H1 (cell line): Measurements from ENCODE around the gene TTC21A. TPM values are rescaled to one million over a fixed set of nuclear protein-coding genes. Genes with fewer than 3 reads are reported as not detected.

Experiments used
- CTCF ChIA-PET: fragments of 300-600 bp; sonication (Branson Sonifier 250); formaldehyde crosslinking; loops from one replicate; lab custom pipeline; 2021; ENCODE audit not compliant: partially characterized antibody; lab: Charles Lee
- POLR2A ChIA-PET: fragments of 300-600 bp; sonication (Branson Sonifier 250); formaldehyde crosslinking; loops from one replicate; lab custom pipeline; 2021; ENCODE audit warnings: inconsistent platforms; ENCODE audit not compliant: partially characterized antibody; lab: Charles Lee
- DNase-seq, 2 experiments: peaks; one replicate each; pipeline versions ENCODE4 v3.0.0 to v3.0.0-alpha.2; 2010 to 2022; ENCODE audit warnings: low spot score in 2 of 2, low read depth in 1 of 2, mixed read lengths in 1 of 2
- FAIRE-seq: peaks from 2 replicates; lab custom pipeline; 2011; peaks lifted over from hg19 to GRCh38; lab: Jason Lieb, UNC
- H2AFZ ChIP-seq: 2 replicates; pipeline ENCODE4 v1.8.1; 2012; ENCODE audit warnings: low read length, inconsistent platforms
- H2AK5ac ChIP-seq: 2 replicates; pipeline ENCODE4 v1.6.1; 2013; ENCODE audit warnings: low read depth, low read length
- H2BK120ac ChIP-seq: replicated peaks from 2 replicates; pipeline ENCODE3; 2013; ENCODE audit warnings: low read depth, low read length, inconsistent platforms
- H2BK12ac ChIP-seq: 2 replicates; pipeline ENCODE4 v1.6.1; 2013; ENCODE audit warnings: low read depth, low read length
- H2BK15ac ChIP-seq: 2 replicates; pipeline ENCODE4 v1.6.1; 2013; ENCODE audit warnings: low read length
- H2BK20ac ChIP-seq: 2 replicates; pipeline ENCODE4 v1.6.1; 2013; ENCODE audit warnings: low read length
- H2BK5ac ChIP-seq: 2 replicates; pipeline ENCODE4 v1.6.1; 2013; ENCODE audit warnings: low read depth, low read length
- H3K14ac ChIP-seq: 2 replicates; pipeline ENCODE4 v1.6.1; 2013; ENCODE audit warnings: inconsistent platforms; ENCODE audit not compliant: insufficient read length
- H3K18ac ChIP-seq: 2 replicates; pipeline ENCODE4 v1.6.1; 2013; ENCODE audit warnings: low read length; ENCODE audit errors: extremely low read depth
- H3K23ac ChIP-seq: 2 replicates; pipeline ENCODE4 v1.6.1; 2013; ENCODE audit warnings: inconsistent platforms; ENCODE audit not compliant: insufficient read length
- H3K23me2 ChIP-seq: 2 replicates; pipeline ENCODE4 v1.6.1; 2013; ENCODE audit warnings: low read depth, low read length
- H3K27ac ChIP-seq: 2 replicates; pipeline ENCODE4 v1.6.1; 2011; ENCODE audit warnings: low read depth, low read length, inconsistent platforms
- H3K27me3 ChIP-seq, 4 experiments: replicated peaks in 1 of 4; 1 replicate in 1 of 4; 2 replicates in 3 of 4; pipeline versions ENCODE4 v1.6.1 to v1.8.1; 2011 to 2013; ENCODE audit warnings: low read length in 3 of 4, mild to moderate bottlenecking in 3 of 4, inconsistent platforms in 2 of 4, mixed read lengths in 2 of 4, moderate library complexity in 1 of 4; ENCODE audit not compliant: control insufficient read depth in 3 of 4, insufficient read depth in 3 of 4; ENCODE audit errors: extremely low read depth in 1 of 4
- H3K36me3 ChIP-seq, 4 experiments: 2 replicates each; pipeline versions ENCODE4 v1.6.1 to v1.8.1; 2011 to 2013; ENCODE audit warnings: mild to moderate bottlenecking in 4 of 4, low read length in 3 of 4, moderate library complexity in 2 of 4, control low read depth in 1 of 4, inconsistent platforms in 1 of 4; ENCODE audit not compliant: insufficient read depth in 4 of 4, control insufficient read depth in 2 of 4
- H3K4ac ChIP-seq: replicated peaks from 2 replicates; pipeline ENCODE3; 2013; ENCODE audit warnings: low read length, low read depth, mixed read lengths, inconsistent platforms; ENCODE audit not compliant: insufficient read length
- H3K4me1 ChIP-seq, 4 experiments: replicated peaks in 1 of 4; 1 replicate in 1 of 4; 2 replicates in 3 of 4; pipeline versions ENCODE4 v1.6.1 to v1.8.1; 2011 to 2013; ENCODE audit warnings: low read length in 3 of 4, inconsistent platforms in 2 of 4, mixed read lengths in 1 of 4; ENCODE audit not compliant: insufficient read depth in 4 of 4, control insufficient read depth in 3 of 4
- H3K4me2 ChIP-seq, 2 experiments: 2 replicates each; pipeline versions ENCODE4 v1.6.1 to v1.8.1; 2011 to 2013; ENCODE audit warnings: low read depth in 2 of 2, low read length in 2 of 2, control low read depth in 1 of 2, inconsistent platforms in 1 of 2, mild to moderate bottlenecking in 1 of 2; ENCODE audit not compliant: insufficient read depth in 1 of 2
- H3K4me3 ChIP-seq, 4 experiments: fragments of 200-600, 300-600 bp in 1 of 4; sonication (generic), shearing (Covaris generic), sonication (Bioruptor Twin) in 1 of 4; 2 replicates each; pipeline versions ENCODE4 v1.5.1 to v1.8.1; 2011 to 2016; ENCODE audit warnings: low read length in 4 of 4, low read depth in 3 of 4, control low read depth in 2 of 4, inconsistent platforms in 2 of 4, mild to moderate bottlenecking in 2 of 4, mixed read lengths in 1 of 4, moderate library complexity in 1 of 4; ENCODE audit not compliant: insufficient read depth in 2 of 4; ENCODE audit errors: extremely low read depth in 1 of 4
- H3K56ac ChIP-seq: replicated peaks from 2 replicates; pipeline ENCODE3; 2013; ENCODE audit warnings: low read depth, mild to moderate bottlenecking, mixed read lengths, low read length, inconsistent platforms; ENCODE audit not compliant: insufficient read length
- H3K79me1 ChIP-seq: 2 replicates; pipeline ENCODE4 v1.6.1; 2013; ENCODE audit warnings: low read depth, low read length, control low read depth
- H3K79me2 ChIP-seq, 2 experiments: 2 replicates each; pipeline versions ENCODE4 v1.6.1 to v1.8.1; 2012 to 2013; ENCODE audit warnings: low read length in 2 of 2, mild to moderate bottlenecking in 2 of 2, inconsistent platforms in 1 of 2; ENCODE audit not compliant: insufficient read depth in 2 of 2, control insufficient read depth in 1 of 2
- H3K9ac ChIP-seq, 4 experiments: replicated peaks in 1 of 4; 1 replicate in 1 of 4; 2 replicates in 3 of 4; pipeline versions ENCODE4 v1.6.1 to v1.8.1; 2011 to 2013; ENCODE audit warnings: low read depth in 3 of 4, low read length in 3 of 4, control low read depth in 2 of 4, mild to moderate bottlenecking in 2 of 4, moderate library complexity in 2 of 4, inconsistent platforms in 1 of 4; ENCODE audit errors: extremely low read depth in 1 of 4
- H3K9me3 ChIP-seq, 2 experiments: 2 replicates each; pipeline versions ENCODE4 v1.6.1 to v1.8.1; 2012 to 2013; ENCODE audit warnings: mild to moderate bottlenecking in 2 of 2, moderate library complexity in 2 of 2, control low read depth in 1 of 2, inconsistent platforms in 1 of 2, low read depth in 1 of 2, low read length in 1 of 2, mixed read lengths in 1 of 2; ENCODE audit not compliant: insufficient read depth in 2 of 2
- H4K20me1 ChIP-seq, 2 experiments: replicated peaks in 1 of 2; 2 replicates each; pipeline versions ENCODE3 to v1.8.1; 2011 to 2013; ENCODE audit warnings: inconsistent platforms in 2 of 2, low read length in 2 of 2, mild to moderate bottlenecking in 1 of 2; ENCODE audit not compliant: insufficient read depth in 2 of 2, control insufficient read depth in 1 of 2
- H4K5ac ChIP-seq: 2 replicates; pipeline ENCODE4 v1.6.1; 2013; ENCODE audit warnings: low read length, low read depth, mixed read lengths, inconsistent platforms; ENCODE audit not compliant: insufficient read length
- H4K8ac ChIP-seq: 2 replicates; pipeline ENCODE4 v1.8.0; 2013; ENCODE audit warnings: mild to moderate bottlenecking, moderate library complexity, low read length, inconsistent platforms; ENCODE audit not compliant: insufficient read depth; ENCODE audit errors: extremely low read depth
- H4K91ac ChIP-seq: replicated peaks from 2 replicates; pipeline ENCODE3; 2013; ENCODE audit warnings: low read length, mixed read lengths, inconsistent platforms; ENCODE audit not compliant: insufficient read length
- ASH2L ChIP-seq: fragments of 200-600, 300-600 bp; sonication (generic); IDR thresholded peaks from one replicate; pipeline ENCODE4 v1.7.1; 2017; ENCODE audit warnings: low read length
- ATF3 ChIP-seq: IDR thresholded peaks from 2 replicates; pipeline ENCODE4 v1.6.1; 2011; ENCODE audit warnings: low read depth, mild to moderate bottlenecking, low read length; ENCODE audit not compliant: insufficient read depth
- CBX8 ChIP-seq: fragments of 300-800, 300-1000 bp; sonication (generic); IDR thresholded peaks from 2 replicates; pipeline ENCODE4 v1.7.1; 2016; ENCODE audit warnings: low read depth, low read length, borderline replicate concordance
- CHD1 ChIP-seq: IDR thresholded peaks from 2 replicates; pipeline ENCODE4 v1.6.1; 2012; ENCODE audit warnings: low read depth, low read length, improper control_type of control experiment
- FOSL1 ChIP-seq: IDR thresholded peaks from 2 replicates; pipeline ENCODE4 v1.6.1; 2011; ENCODE audit warnings: mild to moderate bottlenecking, low read depth, low read length, moderate library complexity; ENCODE audit not compliant: insufficient read depth
- JUND ChIP-seq: IDR thresholded peaks from 2 replicates; pipeline ENCODE4 v1.6.1; 2011; ENCODE audit warnings: mild to moderate bottlenecking, improper control_type of control experiment, low read length
- NRF1 ChIP-seq: IDR thresholded peaks from 2 replicates; pipeline ENCODE4 v1.6.1; 2011; ENCODE audit warnings: mild to moderate bottlenecking, low read depth, low read length, improper control_type of control experiment
- PHF8 ChIP-seq: fragments of 200-600 bp; sonication (generic); conservative IDR thresholded peaks from 2 replicates; pipeline ENCODE4 v1.7.1; 2012; ENCODE audit warnings: low read depth, mild to moderate bottlenecking, inconsistent platforms, low read length, moderate library complexity
- POU5F1 ChIP-seq: IDR thresholded peaks from 2 replicates; pipeline ENCODE4 v1.6.1; 2011; ENCODE audit warnings: low read depth, mild to moderate bottlenecking, low read length, moderate library complexity
- RFX5 ChIP-seq: IDR thresholded peaks from 2 replicates; pipeline ENCODE4 v1.6.1; 2011; ENCODE audit warnings: low read depth, low read length, improper control_type of control experiment, borderline replicate concordance
- SAP30 ChIP-seq: fragments of 300-600 bp; sonication (generic); IDR thresholded peaks from 2 replicates; pipeline ENCODE4 v1.7.1; 2012; ENCODE audit warnings: low read length, moderate library complexity, mild to moderate bottlenecking, inconsistent platforms; ENCODE audit not compliant: insufficient read depth, insufficient replicate concordance
- SP1 ChIP-seq: IDR thresholded peaks from 2 replicates; pipeline ENCODE4 v1.6.1; 2011; ENCODE audit warnings: low read depth, low read length
- TAF1 ChIP-seq: IDR thresholded peaks from 2 replicates; pipeline ENCODE4 v1.6.1; 2011; ENCODE audit warnings: mild to moderate bottlenecking, low read depth, low read length
- TEAD4 ChIP-seq: IDR thresholded peaks from 2 replicates; pipeline ENCODE4 v1.6.1; 2012; ENCODE audit warnings: low read depth, low read length, inconsistent platforms, mixed read lengths
- ZNF274 ChIP-seq: IDR thresholded peaks from 2 replicates; pipeline ENCODE4 v1.7.0; 2012; ENCODE audit warnings: low read length, borderline replicate concordance; ENCODE audit errors: extremely low read depth
- WGBS, 2 experiments: shearing (Covaris generic) in 1 of 2; methylation state at CpG; one replicate each; pipeline versions ENCODE4 v1.1.6 to v1.1.7; 2013 to 2015; ENCODE audit warnings: low lambda C conversion rate in 2 of 2, mixed read lengths in 2 of 2, inconsistent platforms in 1 of 2, low coverage in 1 of 2, missing lambda C conversion rate in 1 of 2; ENCODE audit not compliant: insufficient replicate concordance in 2 of 2, insufficient coverage in 1 of 2, insufficient read length in 1 of 2; ENCODE audit errors: extremely low coverage in 1 of 2, missing lambda C conversion rate in 1 of 2; 5-methylcytosine and 5-hydroxymethylcytosine counted together
- polyA plus RNA-seq, 7 experiments: library from polyadenylated mRNA; depleted of rRNA in 3 of 7; stranded (reverse) in 5 of 7; unstranded in 2 of 7; fragments of >200 nt in 5 of 7; fragments of 200-250 nt in 2 of 7; gene quantifications; 1 replicate in 5 of 7; 2 replicates in 1 of 7; 4 replicates in 1 of 7; pipeline versions ENCODE4 v1.2.1 to v1.2.3, GENCODE V29; 2011 to 2013; ENCODE audit warnings: missing spikeins in 2 of 7, mixed read lengths in 2 of 7
- total RNA-seq: library from RNA; stranded (reverse); fragmentation: NEBNext Ultra II Directional; extraction: Animal tissue kit (Norgen Biotek cat#: 25700); gene quantifications from 2 replicates; pipeline ENCODE4 v1.2.1, GENCODE V29; 2021

Gene TTC21A
- total and polyA plus RNA-seq, 2 of the 8 experiments (the other 6 are each of a cell fraction or from before 2014, with no cell fraction given) = 2.3 to 2.8 TPM

GRCh38 chr3:39169712-39170111 lies 62.2 kb downstream of the TTC21A start:
- no peak overlapping the region for H3K23ac ChIP-seq
- DNase-seq = no peak
- no peak overlapping the region for H4K91ac ChIP-seq
- H3K18ac ChIP-seq = no peak overlapping the region
- no peak overlapping the region for H3K56ac ChIP-seq
- H2BK12ac ChIP-seq = no peak overlapping the region
- no peaks in the 10 kb centered on the region for H3K27me3 ChIP-seq
- no peaks in the 10 kb centered on the region for H4K20me1 ChIP-seq
- H3K27ac ChIP-seq = no peak overlapping the region
- ChIA-PET CTCF (interaction anchor here (1.0 to 6.2 kb wide), 7 partner anchors 12 to 119 kb away, joined by 3 to 42 read pairs (median 6); no protein-coding TSS in a partner anchor), POLR2A (interaction anchor here (0.7 to 1.5 kb wide), 3 partner anchors 10 to 19 kb away, joined by 3 to 4 read pairs (median 3); no protein-coding TSS in a partner anchor)
- H3K79me1 ChIP-seq = no peaks in the 10 kb centered on the region
- peaks cover 0 to 11% (median 4%) of the 10 kb centered on the region in 4 experiments; a peak in 4 of 7 replicates for H3K4me1 ChIP-seq
- H2BK120ac ChIP-seq = no peak overlapping the region
- no peak overlapping the region for H2BK15ac ChIP-seq
- H2BK5ac ChIP-seq = no peak overlapping the region
- H3K14ac ChIP-seq = no peak overlapping the region
- H3K23me2 ChIP-seq = no peaks in the 10 kb centered on the region
- FAIRE-seq = no peak
- H2AFZ ChIP-seq = no peak overlapping the region
- no peak overlapping the region for H4K5ac ChIP-seq
- WGBS, 2 experiments = 0% methylated on average over 1 of the region's 1 CpG; no CpG with 5 or more reads in 1 of the 2 experiments
- no peak overlapping the region for H2AK5ac ChIP-seq
- H2BK20ac ChIP-seq = no peak overlapping the region
- H3K9me3 ChIP-seq = no peaks in the 10 kb centered on the region; a peak in 1 of 4 replicates
- H4K8ac ChIP-seq = no peak overlapping the region
- H3K79me2 ChIP-seq = no peaks in the 10 kb centered on the region
- no peak overlapping the region for H3K4me3 ChIP-seq
- no peak overlapping the region for H3K4me2 ChIP-seq
- no peak overlapping the region for H3K4ac ChIP-seq
- H3K36me3 ChIP-seq = no peaks in the 10 kb centered on the region
- H3K9ac ChIP-seq = no peak overlapping the region
- no peak for TF ChIP-seq ZNF274
- no peak for TF ChIP-seq JUND
- no peak for TF ChIP-seq PHF8
- TF ChIP-seq FOSL1 = no peak
- TF ChIP-seq ASH2L = no peak
- TF ChIP-seq TEAD4 = no peak
- TF ChIP-seq ATF3 = no peak
- TF ChIP-seq RFX5 = no peak
- no peak for TF ChIP-seq CBX8
- no peak for TF ChIP-seq NRF1
- no peak for TF ChIP-seq TAF1
- TF ChIP-seq POU5F1 = no peak
- TF ChIP-seq SP1 = no peak
- no peak for TF ChIP-seq SAP30
- TF ChIP-seq CHD1 = no peak
